ENCODE data around the gene BPGM. TPM values are rescaled to one million over a fixed set of nuclear protein-coding genes. Genes with fewer than 3 reads are reported as not detected.

Gene BPGM
- total and polyA plus RNA-seq, 2 donors (not counting 1 experiment from before 2014, with no cell fraction given), result 7.0 to 9.7 TPM

GRCh38 chr7:134639683-134640279 is 6.9 kb upstream of the BPGM start:
- H3K79me2 ChIP-seq (ENCODE audit: control insufficient read depth, insufficient read depth, low read length), result no peaks in the 10 kb centered on the region
- no peak overlapping the region for H3K4me3 ChIP-seq (ENCODE audit: control extremely low read depth in 1 of 5, extremely low read depth in 1 of 5, insufficient read depth in 1 of 5, low read depth in 2 of 5, low read length in 4 of 5)
- DNase-seq (no peak), ATAC-seq (ENCODE audit: low read depth) (no peak)
- Mint-ChIP-seq H3K27ac (no peak overlapping the region), H3K27me3 (no peaks in the 10 kb centered on the region), H3K4me1 (peaks cover 10% of the 10 kb centered on the region), H3K9me3 (ENCODE audit: insufficient read depth) (no peaks in the 10 kb centered on the region), H3K4me3 (no peak overlapping the region)
- peaks cover 0 to 3% (median 0%) of the 10 kb centered on the region in 4 experiments for H3K27me3 ChIP-seq (replicated peaks in 1 of 4; ENCODE audit: control extremely low read depth in 1 of 4, control insufficient read depth in 3 of 4, insufficient read depth in 4 of 4, low read length in 3 of 4)
- H3K9me3 ChIP-seq (ENCODE audit: control extremely low read depth in 1 of 3, control insufficient read depth in 2 of 3, insufficient read depth in 1 of 3, low read length in 2 of 3), result no peaks in the 10 kb centered on the region
- no peak overlapping the region for H3K27ac ChIP-seq (ENCODE audit: low read length in 2 of 2)
- POLR2A ChIA-PET, result interaction anchor here (0.6 kb wide), 1 partner anchor 182 kb away, joined by 3 read pairs; no protein-coding TSS in a partner anchor
- peaks cover 0 to 3% of the 10 kb centered on the region in 2 donors for H3K4me1 ChIP-seq (ENCODE audit: control insufficient read depth in 2 of 2, insufficient read depth in 2 of 2, low read length in 2 of 2)
- H4K20me1 ChIP-seq (ENCODE audit: control insufficient read depth, insufficient read depth, low read length, poor library complexity, severe bottlenecking), result no peaks in the 10 kb centered on the region
- no CpG with 5 or more reads among the region's 4 CpGs for WGBS (ENCODE audit: insufficient coverage)
- no peaks in the 10 kb centered on the region for H3K36me3 ChIP-seq (replicated peaks in 1 of 2; ENCODE audit: control extremely low read depth in 1 of 2, control insufficient read depth in 1 of 2, extremely low read depth in 1 of 2, insufficient read depth in 2 of 2, low read length in 1 of 2)
- CTCF ChIA-PET, result interaction anchor here (0.7 to 0.8 kb wide), 2 partner anchors 32 to 548 kb away, joined by 3 read pairs; no protein-coding TSS in a partner anchor
- no peak overlapping the region for H3K4me2 ChIP-seq (replicated peaks; ENCODE audit: low read depth, low read length, poor library complexity, severe bottlenecking)
- intact Hi-C loops (cut with micrococcal nuclease), result no loop called here
- no peak for TF ChIP-seq EZH2 (IDR thresholded peaks at IDR 0.05; ENCODE audit: borderline replicate concordance, insufficient read depth, low read depth, low read length, poor library complexity, severe bottlenecking)
- TF ChIP-seq, protein P1, sequence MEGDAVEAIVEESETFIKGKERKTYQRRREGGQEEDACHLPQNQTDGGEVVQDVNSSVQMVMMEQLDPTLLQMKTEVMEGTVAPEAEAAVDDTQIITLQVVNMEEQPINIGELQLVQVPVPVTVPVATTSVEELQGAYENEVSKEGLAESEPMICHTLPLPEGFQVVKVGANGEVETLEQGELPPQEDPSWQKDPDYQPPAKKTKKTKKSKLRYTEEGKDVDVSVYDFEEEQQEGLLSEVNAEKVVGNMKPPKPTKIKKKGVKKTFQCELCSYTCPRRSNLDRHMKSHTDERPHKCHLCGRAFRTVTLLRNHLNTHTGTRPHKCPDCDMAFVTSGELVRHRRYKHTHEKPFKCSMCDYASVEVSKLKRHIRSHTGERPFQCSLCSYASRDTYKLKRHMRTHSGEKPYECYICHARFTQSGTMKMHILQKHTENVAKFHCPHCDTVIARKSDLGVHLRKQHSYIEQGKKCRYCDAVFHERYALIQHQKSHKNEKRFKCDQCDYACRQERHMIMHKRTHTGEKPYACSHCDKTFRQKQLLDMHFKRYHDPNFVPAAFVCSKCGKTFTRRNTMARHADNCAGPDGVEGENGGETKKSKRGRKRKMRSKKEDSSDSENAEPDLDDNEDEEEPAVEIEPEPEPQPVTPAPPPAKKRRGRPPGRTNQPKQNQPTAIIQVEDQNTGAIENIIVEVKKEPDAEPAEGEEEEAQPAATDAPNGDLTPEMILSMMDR (IDR thresholded peaks at IDR 0.05), result no peak
- H3K9ac ChIP-seq (ENCODE audit: low read length), result no peak overlapping the region
- no peak overlapping the region for H2AFZ ChIP-seq (ENCODE audit: insufficient read depth, low read depth, low read length, poor library complexity, severe bottlenecking)
